Activated naive CD8-positive, alpha-beta T cell treated with anti-CD3 and anti-CD28 coated beads, Interleukin-2, amount 50 U/mL, for 24 hours (primary cell): ENCODE results near the gene FOXD4L1.
"Not testable (repeated sequence)": the region's sequence is repeated elsewhere in the genome, so short reads cannot be mapped to it uniquely, and the experiment has no call there.

ENCODE experiments used
- ATAC-seq: fragments of 150-1000 bp; cut with Tn5 transposase; one replicate; pipeline ENCODE4 v1.10.0; 2021
- DNase-seq: peaks from one replicate; pipeline ENCODE4 v3.0.0; 2021
- H3K27ac Mint-ChIP-seq: one replicate; pipeline ENCODE4 v1.8.0; 2021; ENCODE audit warnings: mild to moderate bottlenecking, mixed read lengths
- H3K27me3 Mint-ChIP-seq: one replicate; pipeline ENCODE4 v1.8.0; 2021; ENCODE audit warnings: mixed read lengths
- H3K36me3 Mint-ChIP-seq: one replicate; pipeline ENCODE4 v1.8.0; 2021; ENCODE audit warnings: low read depth, mixed read lengths
- H3K4me1 Mint-ChIP-seq: one replicate; pipeline ENCODE4 v1.8.0; 2021; ENCODE audit warnings: mixed read lengths
- H3K4me3 Mint-ChIP-seq: one replicate; pipeline ENCODE4 v1.8.0; 2021; ENCODE audit warnings: mild to moderate bottlenecking, moderate library complexity, mixed read lengths
- H3K9me3 Mint-ChIP-seq: one replicate; pipeline ENCODE4 v1.8.0; 2021; ENCODE audit warnings: mixed read lengths

FOXD4L1 gene

GRCh38 chr2:113541976-113542485 is 43.6 kb downstream of the FOXD4L1 start:
- not testable (repeated sequence) for DNase-seq, H3K36me3 Mint-ChIP-seq, H3K27ac Mint-ChIP-seq, H3K9me3 Mint-ChIP-seq, H3K4me1 Mint-ChIP-seq
- peak; percentile 38 for ATAC-seq
- H3K27me3 Mint-ChIP-seq, result peaks cover 10% of the 10 kb centered on the region
- peak overlapping the region; percentile 72 for H3K4me3 Mint-ChIP-seq

- not testable (repeated sequence) for H3K27ac Mint-ChIP-seq, DNase-seq, H3K4me1 Mint-ChIP-seq, ATAC-seq, H3K9me3 Mint-ChIP-seq, H3K36me3 Mint-ChIP-seq
- Mint-ChIP-seq H3K27me3 (peaks cover 10% of the 10 kb centered on the region), H3K4me3 (peak overlapping the region; percentile 72)
These were observed 44.1 kb downstream of the FOXD4L1 start for GRCh38 chr2:113542529-113542928.
